Keratinocyte (primary cell): Measurements from ENCODE around the gene FNDC1. TPM values are rescaled to one million over a fixed set of nuclear protein-coding genes. Genes with fewer than 3 reads are reported as not detected.

Experiments
- DNase-seq: peaks from one replicate; pipeline ENCODE4 v3.0.0-alpha.2; 2011; ENCODE audit warnings: low read depth, missing footprints, low spot score
- FAIRE-seq: peaks from 2 replicates; lab custom pipeline; 2011; peaks lifted over from hg19 to GRCh38; lab: Jason Lieb, UNC
- H2AFZ ChIP-seq: 2 replicates; pipeline ENCODE4 v1.6.0; 2012; ENCODE audit warnings: low read length, control low read depth, inconsistent platforms; ENCODE audit not compliant: control insufficient read depth
- H3K27ac ChIP-seq: 2 replicates; pipeline ENCODE4 v1.5.1; 2011; ENCODE audit warnings: low read length; ENCODE audit not compliant: control insufficient read depth, insufficient read depth
- H3K27me3 ChIP-seq: 3 replicates; pipeline ENCODE4 v1.6.0; 2011; ENCODE audit warnings: low read length; ENCODE audit not compliant: control insufficient read depth, insufficient read depth; ENCODE audit errors: extremely low read depth
- H3K36me3 ChIP-seq, 2 experiments: 2 replicates in 1 of 2; 3 replicates in 1 of 2; pipeline ENCODE4 v1.5.1; 2011; ENCODE audit warnings: low read length in 2 of 2, mild to moderate bottlenecking in 1 of 2; ENCODE audit not compliant: control insufficient read depth in 2 of 2, insufficient read depth in 2 of 2; ENCODE audit errors: extremely low read depth in 1 of 2
- H3K4me1 ChIP-seq: 3 replicates; pipeline ENCODE4 v1.5.1; 2011; ENCODE audit warnings: low read length; ENCODE audit not compliant: control insufficient read depth, insufficient read depth; ENCODE audit errors: extremely low read depth
- H3K4me2 ChIP-seq: 3 replicates; pipeline ENCODE4 v1.6.0; 2011; ENCODE audit warnings: low read depth, low read length; ENCODE audit not compliant: control insufficient read depth, insufficient read depth; ENCODE audit errors: extremely low read depth
- H3K4me3 ChIP-seq, 3 experiments: fragments of 200-600 bp in 1 of 3; sonication (generic) in 1 of 3; 2 replicates in 2 of 3; 3 replicates in 1 of 3; pipeline ENCODE4 v1.5.1; 2011 to 2016; ENCODE audit warnings: low read length in 3 of 3, mild to moderate bottlenecking in 3 of 3, control low read depth in 2 of 3, inconsistent platforms in 1 of 3, low read depth in 1 of 3, mixed read lengths in 1 of 3, mixed run types in 1 of 3, moderate library complexity in 1 of 3; ENCODE audit not compliant: control insufficient read depth in 2 of 3, insufficient read depth in 2 of 3; ENCODE audit errors: extremely low read depth in 1 of 3
- H3K79me2 ChIP-seq: 2 replicates; pipeline ENCODE4 v1.6.0; 2012; ENCODE audit warnings: low read length; ENCODE audit not compliant: control insufficient read depth, insufficient read depth
- H3K9ac ChIP-seq: 3 replicates; pipeline ENCODE4 v1.6.0; 2011; ENCODE audit warnings: low read length; ENCODE audit not compliant: control insufficient read depth, insufficient read depth; ENCODE audit errors: extremely low read depth
- H3K9me1 ChIP-seq: 3 replicates; pipeline ENCODE4 v1.6.0; 2011; ENCODE audit warnings: low read length; ENCODE audit not compliant: control insufficient read depth, insufficient read depth; ENCODE audit errors: extremely low read depth
- H3K9me3 ChIP-seq: 2 replicates; pipeline ENCODE4 v1.5.1; 2012; ENCODE audit warnings: low read depth, low read length; ENCODE audit not compliant: control insufficient read depth
- H4K20me1 ChIP-seq: 3 replicates; pipeline ENCODE4 v1.6.0; 2011; ENCODE audit warnings: low read length; ENCODE audit not compliant: control insufficient read depth, insufficient read depth; ENCODE audit errors: extremely low read depth
- EZH2 ChIP-seq: IDR thresholded peaks from one replicate; pipeline ENCODE4 v1.6.1; 2012; ENCODE audit warnings: inconsistent platforms, mild to moderate bottlenecking, low read length, moderate library complexity
- dilution Hi-C: fragments of 300-500 bp; cut with MboI; formaldehyde crosslinking; loops from one replicate; pipeline ENCODE4 v1.7.0; 2020; ENCODE audit warnings: low sequenced_read_pairs; ENCODE audit not compliant: extremely low pct_ligation_motif_present
- polyA plus RNA-seq, 5 experiments: library from polyadenylated mRNA; depleted of rRNA in 3 of 5; stranded (reverse) in 3 of 5; stranded (forward) in 1 of 5; unstranded in 1 of 5; fragments of >200 nt; gene quantifications; 1 replicate in 1 of 5; 2 replicates in 3 of 5; 3 replicates in 1 of 5; pipeline versions ENCODE4 v1.2.1 to v1.2.3, GENCODE V29; 2011 to 2012; ENCODE audit warnings: missing spikeins in 2 of 5, low read depth in 1 of 5, low replicate concordance in 1 of 5
- TF ChIP-seq, protein P1 (sequence below), 3 experiments: IDR thresholded peaks in 1 of 3; conservative IDR thresholded peaks in 1 of 3; optimal IDR thresholded peaks in 1 of 3; 2 replicates in 2 of 3; 3 replicates in 1 of 3; pipeline versions ENCODE3 to v1.5.1; 2011; ENCODE audit warnings: low read length in 3 of 3, mild to moderate bottlenecking in 3 of 3, moderate library complexity in 2 of 3, control low read depth in 1 of 3, inconsistent platforms in 1 of 3; ENCODE audit not compliant: insufficient read depth in 2 of 3; ENCODE audit errors: extremely low read depth in 1 of 3

Gene FNDC1
- polyA plus RNA-seq, 1 donor (not counting 4 experiments of a cell fraction or from before 2014, with no cell fraction given) = not detected

DNA sequence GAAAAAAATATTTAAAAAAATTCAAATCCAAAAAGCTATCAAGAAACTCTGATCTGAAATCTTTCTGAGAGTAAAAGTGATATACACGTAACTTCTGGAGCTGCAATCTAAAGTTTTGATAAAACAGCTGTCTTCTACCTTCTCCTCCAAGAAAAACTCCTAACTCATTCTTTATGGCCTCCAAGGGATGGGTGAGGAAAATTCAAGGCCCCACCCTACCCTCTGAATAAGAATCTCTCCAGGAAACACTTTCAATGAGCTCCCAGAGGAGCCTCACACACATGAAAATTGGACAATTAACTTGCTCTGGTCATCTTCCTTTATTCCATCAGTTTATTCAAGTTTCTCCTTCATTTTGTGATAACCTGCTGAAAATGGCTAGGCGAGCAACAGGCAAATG, 93.4 kb downstream of the FNDC1 start:
- no peak overlapping the region for H3K9ac ChIP-seq
- H3K9me3 ChIP-seq = no peaks in the 10 kb centered on the region
- dilution Hi-C loops = no loop called here
- H3K27me3 ChIP-seq = no peaks in the 10 kb centered on the region
- no peak for FAIRE-seq
- no peaks in the 10 kb centered on the region for H4K20me1 ChIP-seq
- no peak overlapping the region for H3K4me2 ChIP-seq
- H2AFZ ChIP-seq = no peak overlapping the region
- H3K79me2 ChIP-seq = no peaks in the 10 kb centered on the region
- no peak for DNase-seq
- no peak overlapping the region for H3K4me3 ChIP-seq
- TF ChIP-seq EZH2 = no peak
- TF ChIP-seq, protein P1, sequence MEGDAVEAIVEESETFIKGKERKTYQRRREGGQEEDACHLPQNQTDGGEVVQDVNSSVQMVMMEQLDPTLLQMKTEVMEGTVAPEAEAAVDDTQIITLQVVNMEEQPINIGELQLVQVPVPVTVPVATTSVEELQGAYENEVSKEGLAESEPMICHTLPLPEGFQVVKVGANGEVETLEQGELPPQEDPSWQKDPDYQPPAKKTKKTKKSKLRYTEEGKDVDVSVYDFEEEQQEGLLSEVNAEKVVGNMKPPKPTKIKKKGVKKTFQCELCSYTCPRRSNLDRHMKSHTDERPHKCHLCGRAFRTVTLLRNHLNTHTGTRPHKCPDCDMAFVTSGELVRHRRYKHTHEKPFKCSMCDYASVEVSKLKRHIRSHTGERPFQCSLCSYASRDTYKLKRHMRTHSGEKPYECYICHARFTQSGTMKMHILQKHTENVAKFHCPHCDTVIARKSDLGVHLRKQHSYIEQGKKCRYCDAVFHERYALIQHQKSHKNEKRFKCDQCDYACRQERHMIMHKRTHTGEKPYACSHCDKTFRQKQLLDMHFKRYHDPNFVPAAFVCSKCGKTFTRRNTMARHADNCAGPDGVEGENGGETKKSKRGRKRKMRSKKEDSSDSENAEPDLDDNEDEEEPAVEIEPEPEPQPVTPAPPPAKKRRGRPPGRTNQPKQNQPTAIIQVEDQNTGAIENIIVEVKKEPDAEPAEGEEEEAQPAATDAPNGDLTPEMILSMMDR (optimal IDR thresholded peaks at IDR 0.05 in 1 of 3, IDR thresholded peaks at IDR 0.05 in 1 of 3, conservative IDR thresholded peaks at IDR 0.05 in 1 of 3; ENCODE audit: extremely low read depth in 1 of 3, insufficient read depth in 2 of 3, low read length in 3 of 3) = no peak
- H3K27ac ChIP-seq = no peak overlapping the region
- no peaks in the 10 kb centered on the region for H3K9me1 ChIP-seq
- H3K4me1 ChIP-seq = no peaks in the 10 kb centered on the region
- no peaks in the 10 kb centered on the region for H3K36me3 ChIP-seq

DNA sequence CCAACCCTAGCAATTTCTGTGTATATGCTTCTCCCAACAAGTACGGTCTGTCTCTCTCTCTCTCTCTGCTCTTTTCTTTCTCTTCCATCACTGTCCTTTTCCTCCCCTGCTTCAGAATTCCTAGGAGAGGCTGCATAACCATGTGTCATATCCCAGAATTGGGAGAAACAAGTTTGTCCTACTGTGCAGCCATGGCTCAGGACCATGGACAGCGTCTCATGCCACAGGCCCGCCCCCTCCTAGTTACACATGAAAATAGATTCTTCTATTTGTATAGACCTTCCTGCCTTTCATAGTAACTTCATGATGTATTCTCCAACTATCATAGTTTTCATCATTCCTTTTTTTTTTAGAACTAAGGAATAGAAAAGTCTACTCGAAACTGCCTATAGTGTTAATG, 98.0 kb downstream of the FNDC1 start:
- no peak overlapping the region for H2AFZ ChIP-seq
- H3K79me2 ChIP-seq = no peaks in the 10 kb centered on the region
- H3K9me3 ChIP-seq = no peaks in the 10 kb centered on the region
- TF ChIP-seq, protein P1 (optimal IDR thresholded peaks at IDR 0.05 in 1 of 3, IDR thresholded peaks at IDR 0.05 in 1 of 3, conservative IDR thresholded peaks at IDR 0.05 in 1 of 3; ENCODE audit: extremely low read depth in 1 of 3, insufficient read depth in 2 of 3, low read length in 3 of 3) = no peak
- TF ChIP-seq EZH2 = no peak
- no peak for FAIRE-seq
- H3K9ac ChIP-seq = no peak overlapping the region
- DNase-seq = peak; percentile 7
- H3K4me2 ChIP-seq = no peak overlapping the region
- no peaks in the 10 kb centered on the region for H3K27me3 ChIP-seq
- dilution Hi-C loops = no loop called here
- H3K36me3 ChIP-seq = no peaks in the 10 kb centered on the region
- no peaks in the 10 kb centered on the region for H3K4me1 ChIP-seq
- no peak overlapping the region for H3K4me3 ChIP-seq
- H3K27ac ChIP-seq = no peak overlapping the region
- no peaks in the 10 kb centered on the region for H3K9me1 ChIP-seq
- H4K20me1 ChIP-seq = no peaks in the 10 kb centered on the region
